Stimulated activated naive CD8-positive, alpha-beta T cell treated with anti-CD3 and anti-CD28 coated beads, Interleukin-15, amount 100 ng/mL, for 72 hours (primary cell): Measurements from ENCODE around the gene GDA.
"Not testable (repeated sequence)": the region's sequence is repeated elsewhere in the genome, so short reads cannot be mapped to it uniquely, and the experiment has no call there.

ENCODE experiments used
- ATAC-seq: fragments of 150-1000 bp; cut with Tn5 transposase; 2 replicates; pipeline ENCODE4 v1.10.0; 2021; ENCODE audit warnings: mild to moderate bottlenecking, moderate library complexity
- DNase-seq, 2 donors: peaks; one replicate each; pipeline ENCODE4 v3.0.0; 2021 to 2022
- H3K27ac Mint-ChIP-seq, 2 donors: one replicate each; pipeline ENCODE4 v1.8.0; 2022; ENCODE audit warnings: mild to moderate bottlenecking in 2 of 2, mixed read lengths in 2 of 2, moderate library complexity in 2 of 2
- H3K27me3 Mint-ChIP-seq: one replicate; pipeline ENCODE4 v1.8.0; 2022; ENCODE audit warnings: mixed read lengths
- H3K4me1 Mint-ChIP-seq: one replicate; pipeline ENCODE4 v1.8.0; 2022; ENCODE audit warnings: mild to moderate bottlenecking, mixed read lengths
- H3K4me3 Mint-ChIP-seq, 2 donors: one replicate each; pipeline ENCODE4 v1.8.0; 2022; ENCODE audit warnings: mild to moderate bottlenecking in 2 of 2, mixed read lengths in 2 of 2, moderate library complexity in 1 of 2
- H3K9me3 Mint-ChIP-seq, 2 donors: one replicate each; pipeline ENCODE4 v1.8.0; 2022; ENCODE audit warnings: mixed read lengths in 2 of 2

The GDA gene

GRCh38 chr9:72274441-72274840, 125.2 kb downstream of the GDA start:
- Mint-ChIP-seq H3K27me3 (no peaks in the 10 kb centered on the region), H3K4me1 (no peaks in the 10 kb centered on the region), H3K9me3 (no peaks in the 10 kb centered on the region), H3K27ac (no peak overlapping the region), H3K4me3 (no peak overlapping the region)
- ATAC-seq (no peak), DNase-seq (no peak)

GRCh38 chr9:72274916-72275315, 125.7 kb downstream of the GDA start:
- Mint-ChIP-seq H3K27ac (no peak overlapping the region), H3K4me1 (no peaks in the 10 kb centered on the region), H3K4me3 (no peak overlapping the region), H3K9me3 (no peaks in the 10 kb centered on the region), H3K27me3 (no peaks in the 10 kb centered on the region)
- DNase-seq (no peak), ATAC-seq (peak; percentile 7)

- ATAC-seq (no peak), DNase-seq (no peak)
- H3K4me3 Mint-ChIP-seq = no peak overlapping the region
- H3K9me3 Mint-ChIP-seq = no peaks in the 10 kb centered on the region
- H3K27me3 Mint-ChIP-seq = no peaks in the 10 kb centered on the region
- no peaks in the 10 kb centered on the region for H3K4me1 Mint-ChIP-seq
- peak overlapping the region in 1 of 2 donors; percentile 0 for H3K27ac Mint-ChIP-seq
Observed at GRCh38 chr9:72276429-72276828, 127.2 kb downstream of the GDA start.

GRCh38 chr9:72278959-72279358, 129.7 kb downstream of the GDA start:
- ATAC-seq (no peak), DNase-seq (no peak)
- H3K27ac Mint-ChIP-seq = no peak overlapping the region
- H3K4me1 Mint-ChIP-seq = no peaks in the 10 kb centered on the region
- peak overlapping the region in 1 of 2 donors; percentile 13 for H3K4me3 Mint-ChIP-seq
- H3K9me3 Mint-ChIP-seq = no peaks in the 10 kb centered on the region
- no peaks in the 10 kb centered on the region for H3K27me3 Mint-ChIP-seq

- Mint-ChIP-seq H3K4me3 (no peak overlapping the region), H3K27me3 (no peaks in the 10 kb centered on the region), H3K9me3 (no peaks in the 10 kb centered on the region), H3K27ac (no peak overlapping the region), H3K4me1 (no peaks in the 10 kb centered on the region)
- peak; percentile 56 to 68 for DNase-seq
- ATAC-seq = peak; percentile 88
Observed at GRCh38 chr9:72280913-72281500, 131.8 kb downstream of the GDA start.

GRCh38 chr9:72289401-72289800, 140.2 kb downstream of the GDA start:
- no peak for DNase-seq
- H3K4me3 Mint-ChIP-seq = no peak overlapping the region
- ATAC-seq = no peak
- no peaks in the 10 kb centered on the region for H3K9me3 Mint-ChIP-seq
- no peaks in the 10 kb centered on the region for H3K27me3 Mint-ChIP-seq
- H3K4me1 Mint-ChIP-seq = no peaks in the 10 kb centered on the region
- H3K27ac Mint-ChIP-seq = no peak overlapping the region

GRCh38 chr9:72290311-72290710, 141.1 kb downstream of the GDA start:
- no peak overlapping the region for H3K4me3 Mint-ChIP-seq
- no peaks in the 10 kb centered on the region for H3K4me1 Mint-ChIP-seq
- no peaks in the 10 kb centered on the region for H3K9me3 Mint-ChIP-seq
- no peaks in the 10 kb centered on the region for H3K27me3 Mint-ChIP-seq
- no peak overlapping the region for H3K27ac Mint-ChIP-seq
- no peak for ATAC-seq
- no peak for DNase-seq

GRCh38 chr9:72291576-72291975, 142.3 kb downstream of the GDA start:
- H3K27me3 Mint-ChIP-seq, H3K4me3 Mint-ChIP-seq, H3K9me3 Mint-ChIP-seq, ATAC-seq, DNase-seq, H3K27ac Mint-ChIP-seq, H3K4me1 Mint-ChIP-seq: not testable (repeated sequence)

- Mint-ChIP-seq H3K27ac (no peak overlapping the region), H3K9me3 (no peaks in the 10 kb centered on the region), H3K27me3 (no peaks in the 10 kb centered on the region), H3K4me1 (no peaks in the 10 kb centered on the region), H3K4me3 (no peak overlapping the region)
- ATAC-seq (no peak), DNase-seq (no peak)
Observed at GRCh38 chr9:72292256-72292682, 143.0 kb downstream of the GDA start.

- DNase-seq = no peak
- Mint-ChIP-seq H3K27me3 (no peaks in the 10 kb centered on the region), H3K4me3 (no peak overlapping the region), H3K9me3 (no peaks in the 10 kb centered on the region), H3K4me1 (no peaks in the 10 kb centered on the region), H3K27ac (no peak overlapping the region)
- no peak for ATAC-seq
Observed at GRCh38 chr9:72292874-72293607, 143.8 kb downstream of the GDA start.

GRCh38 chr9:72294936-72295335, 145.7 kb downstream of the GDA start:
- Mint-ChIP-seq H3K9me3 (no peaks in the 10 kb centered on the region), H3K4me1 (no peaks in the 10 kb centered on the region), H3K27me3 (no peaks in the 10 kb centered on the region), H3K4me3 (no peak overlapping the region), H3K27ac (no peak overlapping the region)
- DNase-seq (no peak), ATAC-seq (no peak)

GRCh38 chr9:72297516-72297915, 148.3 kb downstream of the GDA start:
- Mint-ChIP-seq H3K27ac (no peak overlapping the region), H3K4me3 (no peak overlapping the region), H3K27me3 (no peaks in the 10 kb centered on the region), H3K9me3 (no peaks in the 10 kb centered on the region), H3K4me1 (peaks cover 12% of the 10 kb centered on the region)
- ATAC-seq (no peak), DNase-seq (no peak)

GRCh38 chr9:72299017-72299603, 149.9 kb downstream of the GDA start:
- Mint-ChIP-seq H3K4me3 (no peak overlapping the region), H3K27me3 (no peaks in the 10 kb centered on the region), H3K4me1 (peaks cover 12% of the 10 kb centered on the region), H3K27ac (no peak overlapping the region), H3K9me3 (no peaks in the 10 kb centered on the region)
- ATAC-seq = peak; percentile 15
- DNase-seq = no peak

- no peak for ATAC-seq
- H3K4me1 Mint-ChIP-seq = peaks cover 21% of the 10 kb centered on the region
Observed at GRCh38 chr9:72300873-72301272, 151.6 kb downstream of the GDA start.

More at GRCh38 chr9:72300873-72301272, 151.6 kb downstream of the GDA start:
- H3K27me3 Mint-ChIP-seq = no peaks in the 10 kb centered on the region
- no peaks in the 10 kb centered on the region for H3K9me3 Mint-ChIP-seq
- no peak overlapping the region for H3K4me3 Mint-ChIP-seq
- peak overlapping the region in 1 of 2 donors; percentile 37 for H3K27ac Mint-ChIP-seq
- DNase-seq = no peak
